ENCODE measurements around the gene SEMA4C.

Gene SEMA4C

GRCh38 chr2:96881349-96882195 is 11.7 kb upstream of the SEMA4C start:
- no peak overlapping the region for H3K27ac ChIP-seq (ENCODE audit: low read length)
- H3K4me2 ChIP-seq (ENCODE audit: low read length), result no peak overlapping the region
- no peaks in the 10 kb centered on the region for H3K36me3 ChIP-seq (replicated peaks; ENCODE audit: low read depth, low read length)
- no peaks in the 10 kb centered on the region for H3K79me2 ChIP-seq (ENCODE audit: low read length)
- H4K20me1 ChIP-seq (ENCODE audit: insufficient read depth, low read length), result no peaks in the 10 kb centered on the region
- H3K4me1 ChIP-seq (ENCODE audit: low read length), result peaks cover 23% of the 10 kb centered on the region
- H3K4me3 ChIP-seq (ENCODE audit: low read length), result no peak overlapping the region
- H3K27me3 ChIP-seq (ENCODE audit: low read depth, low read length), result no peaks in the 10 kb centered on the region; the same call in 1 of the 2 replicates
- no peaks in the 10 kb centered on the region for H3K9me3 ChIP-seq (ENCODE audit: insufficient read depth, low read length)
- TF ChIP-seq CTCF (IDR thresholded peaks at IDR 0.05; ENCODE audit: low read depth, low read length), result no peak
- no peak for TF ChIP-seq EZH2phosphoT487 (IDR thresholded peaks at IDR 0.05; ENCODE audit: low read depth)
- no peak overlapping the region for H3K9ac ChIP-seq (ENCODE audit: low read length)
- no peak overlapping the region for H2AFZ ChIP-seq (ENCODE audit: low read depth, low read length)

- no peaks in the 10 kb centered on the region for H3K79me2 ChIP-seq (ENCODE audit: low read length)
- H3K27me3 ChIP-seq (ENCODE audit: low read depth, low read length), result no peaks in the 10 kb centered on the region; the same call in 1 of the 2 replicates
- TF ChIP-seq CTCF (IDR thresholded peaks at IDR 0.05; ENCODE audit: low read depth, low read length), result no peak
- no peak for TF ChIP-seq EZH2phosphoT487 (IDR thresholded peaks at IDR 0.05; ENCODE audit: low read depth)
- no peak overlapping the region for H3K9ac ChIP-seq (ENCODE audit: low read length)
- no peaks in the 10 kb centered on the region for H3K36me3 ChIP-seq (replicated peaks; ENCODE audit: low read depth, low read length)
- no peak overlapping the region for H3K27ac ChIP-seq (ENCODE audit: low read length)
- no peak overlapping the region for H3K4me3 ChIP-seq (ENCODE audit: low read length)
- no peaks in the 10 kb centered on the region for H3K9me3 ChIP-seq (ENCODE audit: insufficient read depth, low read length)
- no peak overlapping the region for H3K4me2 ChIP-seq (ENCODE audit: low read length)
- H2AFZ ChIP-seq (ENCODE audit: low read depth, low read length), result no peak overlapping the region
- peaks cover 17% of the 10 kb centered on the region for H3K4me1 ChIP-seq (ENCODE audit: low read length)
- H4K20me1 ChIP-seq (ENCODE audit: insufficient read depth, low read length), result no peaks in the 10 kb centered on the region
Measured at GRCh38 chr2:96880891-96881273, 11.0 kb upstream of the SEMA4C start.

GRCh38 chr2:96879545-96880040 is 9.7 kb upstream of the SEMA4C start:
- TF ChIP-seq EZH2phosphoT487 (IDR thresholded peaks at IDR 0.05; ENCODE audit: low read depth) (no peak), CTCF (IDR thresholded peaks at IDR 0.05; ENCODE audit: low read depth, low read length) (no peak)
- no peaks in the 10 kb centered on the region for H3K79me2 ChIP-seq (ENCODE audit: low read length)
- no peak overlapping the region for H3K4me3 ChIP-seq (ENCODE audit: low read length)
- no peak overlapping the region for H3K4me2 ChIP-seq (ENCODE audit: low read length)
- no peaks in the 10 kb centered on the region for H3K36me3 ChIP-seq (replicated peaks; ENCODE audit: low read depth, low read length)
- H3K9me3 ChIP-seq (ENCODE audit: insufficient read depth, low read length), result no peaks in the 10 kb centered on the region
- no peak overlapping the region for H3K9ac ChIP-seq (ENCODE audit: low read length)
- no peaks in the 10 kb centered on the region for H4K20me1 ChIP-seq (ENCODE audit: insufficient read depth, low read length)
- peaks cover 20% of the 10 kb centered on the region for H3K4me1 ChIP-seq (ENCODE audit: low read length)
- no peak overlapping the region for H2AFZ ChIP-seq (ENCODE audit: low read depth, low read length)
- no peaks in the 10 kb centered on the region; the same call in 1 of the 2 replicates for H3K27me3 ChIP-seq (ENCODE audit: low read depth, low read length)
- no peak overlapping the region for H3K27ac ChIP-seq (ENCODE audit: low read length)

GRCh38 chr2:96878796-96879544 is 9.1 kb upstream of the SEMA4C start:
- Histone ChIP-seq H3K4me1 (ENCODE audit: low read length) (peaks cover 26% of the 10 kb centered on the region), H3K27me3 (ENCODE audit: low read depth, low read length) (no peaks in the 10 kb centered on the region; the same call in 1 of the 2 replicates), H3K4me2 (ENCODE audit: low read length) (no peak overlapping the region), H3K4me3 (ENCODE audit: low read length) (no peak overlapping the region), H3K79me2 (ENCODE audit: low read length) (no peaks in the 10 kb centered on the region), H2AFZ (ENCODE audit: low read depth, low read length) (no peak overlapping the region), H3K9ac (ENCODE audit: low read length) (no peak overlapping the region), H3K27ac (ENCODE audit: low read length) (no peak overlapping the region), H3K36me3 (replicated peaks; ENCODE audit: low read depth, low read length) (no peaks in the 10 kb centered on the region), H4K20me1 (ENCODE audit: insufficient read depth, low read length) (no peaks in the 10 kb centered on the region), H3K9me3 (ENCODE audit: insufficient read depth, low read length) (no peaks in the 10 kb centered on the region)
- TF ChIP-seq EZH2phosphoT487 (IDR thresholded peaks at IDR 0.05; ENCODE audit: low read depth), result no peak
- TF ChIP-seq CTCF (IDR thresholded peaks at IDR 0.05; ENCODE audit: low read depth, low read length), result no peak

All from OCI-LY3 (cell line).